Fibroblast of lung (primary cell): ENCODE results near the gene PUSL1. TPM values are rescaled to one million over a fixed set of nuclear protein-coding genes. Genes with fewer than 3 reads are reported as not detected.

Source experiments
- DNase-seq, 2 donors: peaks; one replicate each; pipeline versions ENCODE4 v3.0.0 to v3.0.0-alpha.2; 2010; ENCODE audit warnings: low read depth in 2 of 2
- H2AFZ ChIP-seq: 2 replicates; pipeline ENCODE4 v1.5.1; 2012; ENCODE audit warnings: low read length, control low read depth, inconsistent platforms
- H3K27ac ChIP-seq: 2 replicates; pipeline ENCODE4 v1.5.1; 2011; ENCODE audit warnings: low read length, control low read depth; ENCODE audit not compliant: insufficient read depth
- H3K27me3 ChIP-seq: 2 replicates; pipeline ENCODE4 v1.5.1; 2011; ENCODE audit warnings: mild to moderate bottlenecking, low read length; ENCODE audit not compliant: control insufficient read depth, insufficient read depth
- H3K36me3 ChIP-seq: 2 replicates; pipeline ENCODE4 v1.5.1; 2011; ENCODE audit warnings: low read length; ENCODE audit not compliant: control insufficient read depth, insufficient read depth
- H3K4me1 ChIP-seq: 2 replicates; pipeline ENCODE4 v1.5.1; 2011; ENCODE audit warnings: low read length; ENCODE audit not compliant: control insufficient read depth, insufficient read depth; ENCODE audit errors: extremely low read depth
- H3K4me2 ChIP-seq: 2 replicates; pipeline ENCODE4 v1.5.1; 2011; ENCODE audit warnings: low read length, control low read depth; ENCODE audit not compliant: insufficient read depth; ENCODE audit errors: extremely low read depth
- H3K4me3 ChIP-seq, 4 experiments: fragments of 200-600 bp in 1 of 4; sonication (generic) in 1 of 4; replicated peaks in 1 of 4; 2 replicates each; pipeline ENCODE4 v1.5.1; 2011 to 2016; ENCODE audit warnings: low read length in 4 of 4, low read depth in 3 of 4, mild to moderate bottlenecking in 3 of 4, control low read depth in 2 of 4, inconsistent platforms in 1 of 4, mixed read lengths in 1 of 4; ENCODE audit not compliant: insufficient read depth in 1 of 4; ENCODE audit errors: control extremely low read depth in 1 of 4
- H3K79me2 ChIP-seq: 2 replicates; pipeline ENCODE4 v1.5.1; 2012; ENCODE audit warnings: mild to moderate bottlenecking, low read length, inconsistent platforms; ENCODE audit not compliant: control insufficient read depth, insufficient read depth
- H3K9ac ChIP-seq: 2 replicates; pipeline ENCODE4 v1.5.1; 2011; ENCODE audit warnings: mild to moderate bottlenecking, low read length, control low read depth; ENCODE audit not compliant: insufficient read depth
- H3K9me3 ChIP-seq: 2 replicates; pipeline ENCODE4 v1.5.1; 2012; ENCODE audit warnings: low read depth, low read length; ENCODE audit not compliant: control insufficient read depth, insufficient read depth
- H4K20me1 ChIP-seq: 2 replicates; pipeline ENCODE4 v1.5.1; 2011; ENCODE audit warnings: low read length; ENCODE audit not compliant: control insufficient read depth, insufficient read depth; ENCODE audit errors: extremely low read depth
- CTCF ChIP-seq, 2 donors: IDR thresholded peaks in 1 of 2; conservative IDR thresholded peaks in 1 of 2; 1 replicate in 1 of 2; 2 replicates in 1 of 2; pipeline ENCODE4 v1.5.1; 2011 to 2012; ENCODE audit warnings: low read length in 2 of 2, control low read depth in 1 of 2, inconsistent platforms in 1 of 2, low read depth in 1 of 2, mild to moderate bottlenecking in 1 of 2
- EZH2 ChIP-seq: IDR thresholded peaks from 2 replicates; pipeline ENCODE4 v1.5.1; 2012; ENCODE audit warnings: low read length, control low read depth, mild to moderate bottlenecking; ENCODE audit errors: missing control alignments
- polyA plus RNA-seq, 2 donors: library from polyadenylated mRNA; depleted of rRNA in 1 of 2; stranded (reverse) in 1 of 2; unstranded in 1 of 2; fragments of >200 nt; gene quantifications; 2 replicates each; pipeline ENCODE4 v1.2.1, GENCODE V29; 2011 to 2012; ENCODE audit warnings: missing spikeins in 1 of 2
- total RNA-seq: library from RNA; depleted of rRNA; stranded (reverse); fragments of >200 nt; gene quantifications from 2 replicates; pipeline ENCODE4 v1.2.1, GENCODE V29; 2014

PUSL1 gene
- total and polyA plus RNA-seq, 2 donors (not counting 1 experiment from before 2014, with no cell fraction given) = 7.1 to 12.7 TPM

- peaks cover 62% of the 10 kb centered on the region for H3K79me2 ChIP-seq
- H3K9ac ChIP-seq = no peak overlapping the region
- H3K9me3 ChIP-seq = no peaks in the 10 kb centered on the region
- H3K4me2 ChIP-seq = no peak overlapping the region
- no peaks in the 10 kb centered on the region for H4K20me1 ChIP-seq
- no peak overlapping the region for H3K4me3 ChIP-seq
- H3K4me1 ChIP-seq = peaks cover 25% of the 10 kb centered on the region
- peaks cover 29% of the 10 kb centered on the region for H3K36me3 ChIP-seq
- no peaks in the 10 kb centered on the region for H3K27me3 ChIP-seq
- no peak overlapping the region for H2AFZ ChIP-seq
- no peak for DNase-seq
- H3K27ac ChIP-seq = no peak overlapping the region
- no peak for TF ChIP-seq EZH2
- no peak for TF ChIP-seq CTCF (conservative IDR thresholded peaks at IDR 0.05 in 1 of 2, IDR thresholded peaks at IDR 0.05 in 1 of 2; ENCODE audit: low read depth in 1 of 2, low read length in 2 of 2)
Measured at GRCh38 chr1:1342061-1342562, 33.7 kb downstream of the PUSL1 start.

- Histone ChIP-seq H3K79me2 (peaks cover 67% of the 10 kb centered on the region), H3K27ac (no peak overlapping the region), H2AFZ (no peak overlapping the region), H3K9me3 (no peaks in the 10 kb centered on the region), H4K20me1 (no peaks in the 10 kb centered on the region), H3K4me3 (no peak overlapping the region), H3K4me1 (peaks cover 27% of the 10 kb centered on the region), H3K9ac (no peak overlapping the region), H3K4me2 (no peak overlapping the region), H3K36me3 (peaks cover 27% of the 10 kb centered on the region), H3K27me3 (no peaks in the 10 kb centered on the region)
- no peak for DNase-seq
- TF ChIP-seq CTCF (conservative IDR thresholded peaks at IDR 0.05 in 1 of 2, IDR thresholded peaks at IDR 0.05 in 1 of 2; ENCODE audit: low read depth in 1 of 2, low read length in 2 of 2) = no peak
- no peak for TF ChIP-seq EZH2
Measured at GRCh38 chr1:1342584-1343115, 34.3 kb downstream of the PUSL1 start.

- H3K9me3 ChIP-seq = no peaks in the 10 kb centered on the region
- DNase-seq = no peak
- no peak overlapping the region for H3K4me3 ChIP-seq
- no peaks in the 10 kb centered on the region for H4K20me1 ChIP-seq
- TF ChIP-seq EZH2 (no peak), CTCF (conservative IDR thresholded peaks at IDR 0.05 in 1 of 2, IDR thresholded peaks at IDR 0.05 in 1 of 2; ENCODE audit: low read depth in 1 of 2, low read length in 2 of 2) (no peak)
- no peak overlapping the region for H3K27ac ChIP-seq
- H3K4me1 ChIP-seq = peaks cover 27% of the 10 kb centered on the region
- no peaks in the 10 kb centered on the region for H3K27me3 ChIP-seq
- peaks cover 80% of the 10 kb centered on the region for H3K79me2 ChIP-seq
- no peak overlapping the region for H3K4me2 ChIP-seq
- H3K36me3 ChIP-seq = peaks cover 20% of the 10 kb centered on the region
- no peak overlapping the region for H3K9ac ChIP-seq
- H2AFZ ChIP-seq = no peak overlapping the region
Measured at GRCh38 chr1:1343811-1344421, 35.5 kb downstream of the PUSL1 start.
